ENCODE results near the gene HLA-C.
A peak's percentile ranks its signal among the peaks of the same experiment; 100 is the strongest.
"Not testable (repeated sequence)": the region's sequence is repeated elsewhere in the genome, so short reads cannot be mapped to it uniquely, and the experiment has no call there.

The HLA-C gene

GRCh38 chr6:31271641-31272357 lies at the start of gene HLA-C:
Gene HLA-C, minus strand, starts transcription at chr6:31272092. Its CDS starts 21 bp downstream, at chr6:31272071.
- DNase-seq = peak; percentile 98

- DNase-seq = no peak
These were observed 49.3 kb upstream of the HLA-C start for GRCh38 chr6:31321005-31321707.

GRCh38 chr6:31317036-31317435 lies 45.1 kb upstream of the HLA-C start:
- DNase-seq = no peak

GRCh38 chr6:31309641-31310040 lies 37.7 kb upstream of the HLA-C start:
- DNase-seq = no peak

GRCh38 chr6:31308845-31309175 lies 36.9 kb upstream of the HLA-C start:
- no peak for DNase-seq

- DNase-seq = peak; percentile 31
These were observed 36.4 kb upstream of the HLA-C start for GRCh38 chr6:31308050-31308844.

GRCh38 chr6:31307669-31308049 lies 35.8 kb upstream of the HLA-C start:
- DNase-seq = no peak

- no peak for DNase-seq
These were observed 33.9 kb upstream of the HLA-C start for GRCh38 chr6:31305703-31306219.

- DNase-seq = peak; percentile 10
These were observed 32.8 kb upstream of the HLA-C start for GRCh38 chr6:31304683-31305082.

GRCh38 chr6:31300797-31301196 lies 28.9 kb upstream of the HLA-C start:
- DNase-seq = no peak

- no peak for DNase-seq
These were observed 28.1 kb upstream of the HLA-C start for GRCh38 chr6:31299947-31300346.

GRCh38 chr6:31299511-31299910 lies 27.6 kb upstream of the HLA-C start:
- no peak for DNase-seq

- no peak for DNase-seq
These were observed 22.2 kb upstream of the HLA-C start for GRCh38 chr6:31294056-31294455.

- DNase-seq = peak; percentile 8
These were observed 21.5 kb upstream of the HLA-C start for GRCh38 chr6:31293343-31293742.

GRCh38 chr6:31289788-31290187 lies 17.9 kb upstream of the HLA-C start:
- DNase-seq = no peak

GRCh38 chr6:31287619-31288018 lies 15.7 kb upstream of the HLA-C start:
- no peak for DNase-seq

- DNase-seq = no peak
These were observed 14.1 kb upstream of the HLA-C start for GRCh38 chr6:31285982-31286381.

- peak; percentile 90 for DNase-seq
These were observed 13.6 kb upstream of the HLA-C start for GRCh38 chr6:31285486-31285885.

- not testable (repeated sequence) for DNase-seq
These were observed 7.8 kb upstream of the HLA-C start for GRCh38 chr6:31279647-31280046.

GRCh38 chr6:31272836-31273626 lies 1.1 kb upstream of the HLA-C start:
- peak; percentile 18 for DNase-seq

GRCh38 chr6:31272436-31272835 lies 544 bp upstream of the HLA-C start:
- DNase-seq = peak; percentile 24

GRCh38 chr6:31270788-31271640 lies 878 bp downstream of the HLA-C start:
- peak; percentile 69 for DNase-seq
